Fibroblast of skin of back (primary cell): ENCODE data around the gene TTLL12.
A peak's percentile ranks its signal among the peaks of the same experiment; 100 is the strongest.
"Not testable (repeated sequence)": the region's sequence is repeated elsewhere in the genome, so short reads cannot be mapped to it uniquely, and the experiment has no call there.

Source experiments
- DNase-seq: peaks from one replicate; pipeline ENCODE4 v3.0.0-alpha.2; 2013

Gene TTLL12

DNA sequence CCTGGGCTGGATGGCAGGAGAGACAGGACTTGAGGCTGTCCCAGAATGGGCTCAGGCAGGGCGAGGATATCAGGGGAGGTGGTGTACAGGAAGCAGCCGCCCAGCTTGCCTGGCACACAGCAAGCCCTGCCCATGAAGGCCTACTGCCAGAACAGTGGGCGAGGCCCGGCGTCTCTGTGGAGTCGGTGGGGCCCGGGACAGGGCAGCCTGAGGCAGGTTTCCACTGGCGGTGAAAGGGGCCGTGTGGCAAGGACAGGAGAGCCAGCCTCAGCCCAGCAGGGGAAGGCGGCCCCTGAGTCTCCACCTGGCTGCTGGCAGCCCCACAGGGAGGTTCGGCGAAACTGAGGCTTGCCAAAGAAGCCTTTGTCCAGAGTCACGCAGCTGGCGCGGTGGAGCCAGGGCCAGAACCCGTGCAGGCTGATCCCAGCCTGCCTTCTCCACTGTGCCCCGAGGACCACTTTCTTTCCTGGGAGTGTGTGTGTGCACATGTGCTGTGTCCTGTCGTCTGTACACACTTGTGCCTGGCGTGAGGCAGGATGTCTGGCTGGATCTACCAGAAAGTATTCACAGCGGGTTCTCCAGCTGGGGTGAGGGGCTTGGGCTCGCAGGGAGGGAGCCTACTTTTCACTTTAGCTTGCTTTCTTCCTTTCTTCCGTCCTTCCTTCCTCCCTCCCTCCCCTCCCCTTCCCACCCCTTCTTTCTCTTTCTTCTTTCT lies 34.4 kb downstream of the TTLL12 start:
- peak; percentile 61 for DNase-seq

DNA sequence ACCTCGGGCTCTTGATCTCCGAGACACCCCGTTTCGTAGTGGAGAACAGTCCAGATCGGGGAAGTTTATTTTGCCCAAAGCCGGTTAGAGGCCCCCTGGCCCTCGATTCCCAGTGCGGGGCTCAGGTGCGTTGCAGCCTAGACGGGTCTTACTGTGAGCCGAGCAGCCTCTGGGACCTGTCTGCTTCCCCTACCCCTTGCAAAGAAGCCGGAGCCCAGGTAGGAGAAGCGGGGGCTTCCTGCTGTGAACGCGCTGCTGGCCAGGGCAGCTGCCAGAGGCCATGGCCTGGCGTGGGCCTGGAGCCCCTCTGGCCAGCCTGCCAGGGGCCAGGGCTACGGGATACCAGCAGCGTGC lies 35.0 kb downstream of the TTLL12 start:
- DNase-seq: no peak

DNA sequence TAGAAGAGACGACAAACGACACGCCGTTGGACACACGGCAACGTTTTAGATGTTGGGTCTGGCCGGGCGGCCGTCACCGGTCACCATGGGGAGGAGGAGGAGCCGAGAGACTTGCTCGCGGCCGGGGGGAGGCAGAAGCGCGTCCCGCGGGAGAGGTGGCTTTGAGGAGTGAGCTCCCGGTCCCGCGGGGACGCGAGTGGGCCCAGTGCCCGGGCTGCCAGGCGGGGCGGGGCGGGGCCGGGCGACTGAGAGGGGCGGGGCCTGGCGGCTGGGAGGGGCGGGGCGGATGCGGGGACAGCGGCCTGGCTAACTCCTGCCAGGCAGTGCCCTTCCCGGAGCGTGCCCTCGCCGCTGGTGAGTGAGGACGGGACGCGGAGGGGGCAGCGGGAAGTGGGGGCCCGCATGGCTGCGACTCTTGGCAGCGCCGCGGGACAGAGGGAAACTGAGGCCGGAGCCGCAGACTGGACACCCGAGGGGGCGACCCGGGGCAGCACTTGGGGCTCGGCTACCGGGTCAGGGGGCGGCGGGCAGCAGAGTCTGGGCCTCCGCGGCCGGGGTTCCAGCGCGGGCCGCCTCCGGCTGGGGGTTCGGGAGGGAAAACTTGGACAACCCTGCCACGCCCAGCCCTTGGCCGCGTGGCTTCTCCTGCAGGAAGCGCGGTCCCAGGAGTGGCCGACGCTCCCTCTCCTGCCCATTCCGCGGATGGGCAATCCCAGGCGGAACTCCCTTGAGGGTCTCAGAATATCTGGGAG lies 35.5 kb downstream of the TTLL12 start, which contains the start of gene TSPO:
Gene TSPO (plus strand): TSS at position 309 of the 752 bp plus-strand sequence. CDS start 7,680 bp downstream, outside the sequence.
- peak; percentile 70 for DNase-seq

DNA sequence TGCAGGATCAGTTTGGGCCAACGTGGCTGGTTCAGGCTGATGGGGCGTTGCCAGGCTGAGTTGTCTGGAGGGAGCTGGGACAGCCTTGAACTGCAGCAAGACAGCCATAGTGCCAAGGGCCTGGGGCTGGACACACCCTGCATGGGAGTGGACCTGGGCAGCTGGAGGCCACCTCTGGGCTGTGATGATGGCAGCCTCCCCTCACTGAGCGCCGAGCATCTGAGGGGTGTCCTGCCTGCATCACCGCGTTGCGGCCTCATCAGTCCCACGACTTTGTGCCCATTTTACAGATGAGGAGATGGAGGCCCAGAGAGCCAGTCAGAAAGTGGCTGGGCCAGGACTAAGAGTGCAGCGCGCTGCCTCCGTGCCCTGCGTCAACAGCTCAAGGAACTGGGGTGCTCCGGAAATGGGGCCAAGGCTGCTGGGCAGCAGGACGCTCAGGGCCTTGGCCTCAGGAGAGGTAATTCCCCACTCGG lies 36.2 kb downstream of the TTLL12 start:
- DNase-seq: no peak

DNA sequence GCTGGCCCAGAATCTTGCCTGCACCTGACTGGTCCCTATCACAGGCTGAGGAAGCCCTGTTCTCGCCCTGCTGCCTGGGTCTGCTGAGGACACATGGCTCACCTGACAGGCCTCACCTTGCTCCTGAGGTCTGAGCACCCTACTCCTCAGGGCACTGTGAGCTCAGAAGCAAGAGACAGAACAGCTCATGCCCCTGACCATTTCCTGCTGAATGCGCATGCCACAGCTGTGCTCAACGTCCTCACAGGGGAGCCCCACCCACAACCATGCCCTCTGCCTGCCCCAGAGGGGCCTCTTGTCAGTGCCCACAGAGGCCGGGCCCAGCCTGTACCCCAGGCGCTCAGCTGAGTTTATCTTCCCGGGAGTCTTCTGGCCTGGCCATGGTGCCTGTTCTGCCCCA lies 38.4 kb downstream of the TTLL12 start:
- no peak for DNase-seq

DNA sequence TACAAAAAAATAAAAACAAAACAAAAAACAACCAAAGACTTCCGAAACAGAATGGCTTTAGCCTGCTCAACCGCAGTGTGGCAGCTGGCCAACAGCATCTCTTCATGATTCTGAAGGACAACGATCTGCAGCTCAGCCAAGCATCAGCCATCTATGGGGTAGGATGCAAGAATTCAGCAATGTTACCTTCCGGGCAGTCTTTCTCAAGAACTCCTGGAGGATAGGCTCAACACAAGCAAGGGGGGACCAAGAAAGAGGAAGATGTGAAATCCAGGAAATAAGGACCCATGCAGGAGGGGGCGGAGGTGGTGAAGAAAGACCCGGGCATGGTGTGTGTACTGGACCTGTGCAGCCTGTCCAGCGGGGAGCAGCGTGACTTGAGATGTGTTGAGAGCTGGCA lies 39.1 kb downstream of the TTLL12 start:
- DNase-seq: no peak

DNA sequence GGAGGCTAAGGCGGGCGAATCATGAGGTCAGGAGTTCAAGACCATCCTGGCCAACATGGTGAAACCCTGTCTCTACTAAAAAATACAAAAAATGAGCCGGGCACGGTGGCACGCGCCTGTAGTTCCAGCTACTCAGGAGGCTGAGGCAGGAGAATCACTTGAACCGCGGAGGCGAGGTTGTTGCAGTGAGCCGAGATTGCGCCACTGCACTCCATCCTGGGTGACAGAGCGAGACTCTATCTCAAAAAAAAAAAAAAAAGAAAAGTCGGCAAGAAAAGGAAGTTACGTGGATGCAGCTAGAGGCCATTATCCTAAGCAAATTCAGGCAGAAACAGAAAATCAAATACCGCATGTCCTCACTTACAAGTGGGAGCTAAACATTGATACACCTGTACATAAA lies 40.6 kb downstream of the TTLL12 start:
- not testable (repeated sequence) for DNase-seq

DNA sequence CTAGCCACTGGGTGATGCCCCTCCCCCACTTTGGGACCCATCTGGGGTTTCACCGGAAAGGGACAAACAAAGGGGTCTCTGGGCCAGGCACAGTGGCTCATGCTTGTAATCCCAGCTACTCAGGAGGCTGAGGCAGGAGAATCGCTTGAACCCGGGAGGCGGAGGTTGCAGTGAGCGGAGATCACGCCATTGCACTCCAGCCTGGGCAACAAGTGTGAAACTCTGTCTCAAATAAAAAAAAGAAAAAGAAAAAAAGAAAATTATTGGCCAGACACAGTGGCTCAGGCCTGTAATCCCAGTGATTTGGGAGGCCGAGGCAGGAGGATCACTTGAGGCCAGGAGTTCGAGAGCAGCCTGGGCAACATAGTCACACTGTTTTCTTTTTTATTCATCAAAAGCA lies 41.6 kb downstream of the TTLL12 start:
- DNase-seq: not testable (repeated sequence)

DNA sequence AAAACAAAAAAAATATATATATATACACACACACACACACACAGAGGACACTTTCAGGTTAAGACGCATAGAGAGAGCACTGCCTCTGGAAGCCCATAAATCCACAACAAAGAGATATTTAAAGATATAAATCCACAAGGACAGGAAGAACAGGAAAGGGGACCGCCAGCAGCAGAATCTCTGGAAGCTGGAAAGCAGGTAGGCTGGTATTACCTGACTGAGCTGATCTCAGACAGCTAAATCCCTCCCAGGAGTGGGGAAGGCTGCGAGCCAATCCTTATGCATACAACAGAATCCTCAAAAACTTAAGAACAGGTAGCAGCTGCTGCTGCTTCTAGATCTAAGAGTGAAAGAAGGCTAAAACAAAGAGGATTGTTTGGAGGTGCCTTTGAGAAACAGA lies 42.0 kb downstream of the TTLL12 start:
- no peak for DNase-seq

DNA sequence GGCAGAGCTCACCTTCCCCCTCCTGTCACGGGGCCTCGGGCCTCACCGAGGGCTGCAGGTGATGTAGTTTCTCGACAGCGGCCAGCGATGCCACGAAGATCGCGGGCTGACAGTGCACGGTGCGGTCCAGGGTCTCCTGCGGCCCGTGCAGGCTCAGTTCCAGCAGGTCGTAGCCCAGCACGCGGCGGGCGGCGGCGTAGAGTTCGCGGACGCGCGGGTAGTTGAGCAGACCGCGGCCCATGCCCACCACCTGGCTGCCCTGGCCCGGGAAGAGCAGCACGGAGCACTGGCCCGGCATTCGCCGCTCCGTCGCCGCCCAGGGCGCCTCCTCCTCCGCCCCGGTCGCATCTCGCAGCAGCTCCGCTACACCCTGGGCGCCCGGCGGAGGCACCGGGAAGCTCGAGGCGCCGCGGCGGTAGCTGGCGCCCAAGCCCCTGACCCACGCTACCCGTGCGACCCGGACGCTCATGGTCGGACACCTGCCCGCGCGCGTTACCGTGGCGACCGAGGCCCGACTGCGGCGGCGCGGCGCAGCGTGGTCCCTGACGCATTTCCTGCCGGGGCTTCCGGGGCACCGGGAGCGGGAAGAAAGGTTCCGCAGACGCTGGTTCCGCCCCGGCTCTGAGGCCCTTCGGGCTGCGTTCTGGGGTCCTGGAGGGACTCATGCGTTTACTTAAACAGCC lies 43.9 kb downstream of the TTLL12 start, which contains the start of gene MCAT:
Gene MCAT (minus strand): TSS at position 519 of the 683 bp plus-strand sequence. CDS start 50 bp downstream, at position 469.
- peak; percentile 79 for DNase-seq

DNA sequence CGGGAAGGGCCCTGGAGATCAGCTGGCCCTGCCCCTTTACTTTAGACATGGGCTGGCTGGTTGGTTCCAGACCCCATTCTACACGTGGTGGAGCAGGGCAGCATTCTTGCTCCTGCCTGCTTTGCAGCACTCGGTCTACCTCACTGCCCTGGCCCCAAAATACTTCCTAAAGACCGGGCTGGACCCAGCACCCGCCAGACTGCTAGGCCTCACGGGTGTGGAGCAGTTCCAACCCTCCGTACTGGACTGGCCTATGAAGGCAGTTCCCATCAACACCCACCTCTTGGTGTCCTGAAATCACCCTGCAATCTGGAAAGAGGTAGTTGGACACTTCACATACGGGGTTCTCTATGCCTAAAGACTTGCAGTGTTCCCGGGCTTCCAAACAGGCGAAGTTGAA lies 50.1 kb downstream of the TTLL12 start:
- no peak for DNase-seq

DNA sequence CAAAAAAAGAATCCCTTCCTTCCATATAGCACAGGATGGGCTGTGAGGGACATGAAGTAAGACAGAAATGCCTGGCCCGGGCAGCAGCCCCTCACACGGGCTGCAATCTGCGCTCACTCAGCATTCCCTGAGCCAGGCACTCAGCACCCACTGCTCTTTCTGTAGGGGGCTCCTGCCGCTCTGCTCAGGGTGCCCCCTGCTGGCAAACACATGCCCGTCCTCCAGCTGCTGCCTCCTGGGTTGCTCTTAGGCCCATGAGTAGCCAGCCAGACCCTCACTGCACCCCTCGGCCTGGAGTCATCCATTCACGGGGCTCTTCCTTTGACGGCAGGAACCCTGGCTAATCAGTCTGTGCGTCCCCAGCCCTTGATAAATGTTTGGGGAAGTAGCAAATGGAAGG lies 50.7 kb downstream of the TTLL12 start:
- DNase-seq: peak; percentile 32

DNA sequence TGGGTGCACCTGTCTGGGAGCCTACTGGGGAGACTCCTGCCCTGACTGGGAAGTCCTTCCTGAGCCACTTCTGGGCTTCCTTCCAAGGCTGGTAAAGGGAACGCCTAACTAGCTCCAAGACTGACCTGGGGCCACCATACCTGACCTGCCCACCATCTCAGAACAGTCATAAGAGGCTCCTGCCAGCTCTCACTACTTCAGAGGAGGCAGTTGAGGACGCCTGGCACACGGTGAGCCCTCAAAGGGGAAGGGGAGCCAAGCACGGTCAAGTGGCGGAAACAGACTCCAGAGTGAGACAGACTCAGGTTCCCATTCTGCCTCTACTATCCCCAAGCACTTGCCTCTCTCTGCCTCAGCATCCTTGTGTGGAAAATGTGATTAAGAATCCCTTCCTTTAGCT lies 51.4 kb downstream of the TTLL12 start:
- no peak for DNase-seq

DNA sequence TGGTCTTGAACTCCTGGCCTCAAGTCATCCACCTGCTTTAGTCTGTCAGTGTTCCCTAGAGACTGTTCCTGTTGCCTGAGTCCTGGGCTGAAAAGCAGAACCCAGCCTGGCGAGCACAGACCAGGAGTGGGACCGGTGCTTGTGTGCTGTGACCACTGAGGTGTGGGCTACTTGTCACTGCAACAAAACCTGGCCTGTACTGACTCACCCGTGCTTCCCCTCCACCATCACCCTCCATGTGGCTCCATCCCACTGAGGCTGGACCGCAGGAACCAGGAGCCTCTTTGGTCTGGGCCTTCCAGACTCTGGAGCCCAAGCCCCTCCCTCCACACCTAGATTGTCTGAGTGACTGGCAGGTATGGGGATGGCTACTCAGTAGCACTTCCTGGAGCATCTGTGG lies 52.4 kb downstream of the TTLL12 start:
- no peak for DNase-seq

DNA sequence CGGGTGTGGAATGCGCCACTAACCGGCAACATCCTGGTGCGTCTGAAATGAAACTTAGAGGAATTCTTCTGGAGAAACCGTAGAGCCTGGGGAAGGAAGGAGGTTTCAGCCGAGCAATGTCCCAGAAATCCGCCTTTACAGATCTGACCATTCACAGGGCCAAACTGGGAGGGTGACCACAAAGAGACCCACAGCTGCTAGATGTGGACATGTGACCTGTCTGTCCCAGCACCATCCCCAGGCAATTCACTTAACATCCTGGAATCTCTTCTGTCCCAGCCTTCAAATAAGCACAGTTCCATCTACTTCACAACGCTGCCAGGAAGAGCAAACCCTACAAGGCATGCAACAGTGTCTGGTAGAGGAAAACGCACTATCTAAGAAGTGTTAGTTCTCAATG lies 53.5 kb downstream of the TTLL12 start:
- DNase-seq: no peak

DNA sequence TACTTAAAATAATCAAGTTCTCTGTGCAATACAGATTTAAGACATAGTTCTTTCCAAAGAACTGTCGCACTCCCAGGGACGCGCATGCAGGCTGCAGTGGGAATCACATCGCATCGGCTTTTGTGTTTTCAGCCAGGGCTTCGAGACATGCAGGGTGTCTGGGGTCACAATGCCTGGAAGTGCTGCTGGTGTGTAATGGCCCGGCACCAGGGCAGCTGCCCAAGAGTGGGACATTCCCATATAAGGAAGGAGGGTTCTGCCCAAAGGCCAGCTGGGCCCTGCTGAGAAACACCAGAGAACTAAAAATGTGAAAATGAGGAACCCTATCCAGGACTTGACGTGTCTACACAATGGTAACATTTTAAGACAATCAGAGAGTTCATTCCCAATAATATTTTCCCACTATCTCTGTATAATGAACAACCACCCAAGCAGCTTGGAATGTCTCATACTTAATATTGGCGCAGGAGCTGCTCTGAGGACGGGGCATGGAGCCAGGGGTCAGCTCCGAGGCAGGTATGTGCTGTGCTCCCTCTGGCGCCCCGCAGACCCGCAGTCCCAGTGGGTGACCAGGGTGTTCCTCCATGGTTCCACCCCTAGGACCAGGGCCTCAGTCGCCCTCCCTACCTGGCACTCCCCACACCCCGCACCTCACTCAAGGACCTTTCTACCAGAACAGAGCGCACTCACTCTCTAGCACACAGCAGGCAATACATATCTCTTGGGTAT lies 55.0 kb downstream of the TTLL12 start:
- no peak for DNase-seq

DNA sequence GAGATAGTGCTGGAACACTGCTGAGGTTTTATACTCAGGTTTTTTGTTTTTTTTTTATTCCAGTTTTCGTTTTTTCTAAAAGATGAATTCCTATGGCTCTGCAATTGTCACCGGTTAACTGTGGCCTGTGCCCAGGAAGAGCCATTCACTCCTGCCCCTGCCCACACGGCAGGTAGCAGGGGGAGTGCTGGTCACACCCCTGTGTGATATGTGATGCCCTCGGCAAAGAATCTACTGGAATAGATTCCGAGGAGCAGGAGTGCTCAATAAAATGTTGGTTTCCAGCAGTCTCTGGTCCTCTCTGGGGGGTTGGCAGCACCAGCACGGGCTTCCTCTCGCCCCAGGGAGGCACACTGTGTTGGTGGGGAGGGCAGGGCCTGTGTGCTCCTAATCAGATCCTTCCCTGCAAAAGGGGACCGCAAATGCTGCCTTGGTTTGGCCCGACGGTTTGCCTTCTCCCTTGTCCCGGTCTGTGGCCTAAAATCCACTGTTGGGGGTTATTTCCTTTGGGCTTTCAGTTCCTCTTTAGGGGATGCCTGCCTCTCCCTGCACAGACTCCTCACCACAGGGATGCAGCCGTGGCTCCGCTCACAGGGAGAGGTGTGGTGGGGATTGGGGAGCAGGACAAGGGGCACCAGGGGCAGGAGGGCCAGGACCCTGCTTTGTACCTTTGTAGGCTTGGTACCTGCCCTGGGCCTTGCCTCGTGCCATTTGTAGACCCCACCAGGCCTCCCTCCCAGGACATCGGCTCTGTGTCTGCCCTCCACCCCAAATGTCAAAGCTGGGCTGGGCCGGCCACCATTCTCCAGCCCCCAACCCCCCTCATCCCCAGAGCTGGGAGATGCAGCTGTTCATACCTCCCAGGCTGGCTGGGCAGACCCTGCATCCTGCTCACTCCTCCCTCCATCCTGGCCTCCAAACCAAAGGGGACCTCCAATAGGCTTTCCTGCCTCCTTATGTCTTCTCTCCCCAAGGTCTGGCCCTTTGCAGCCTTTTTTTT lies 57.2 kb downstream of the TTLL12 start:
- DNase-seq: no peak

DNA sequence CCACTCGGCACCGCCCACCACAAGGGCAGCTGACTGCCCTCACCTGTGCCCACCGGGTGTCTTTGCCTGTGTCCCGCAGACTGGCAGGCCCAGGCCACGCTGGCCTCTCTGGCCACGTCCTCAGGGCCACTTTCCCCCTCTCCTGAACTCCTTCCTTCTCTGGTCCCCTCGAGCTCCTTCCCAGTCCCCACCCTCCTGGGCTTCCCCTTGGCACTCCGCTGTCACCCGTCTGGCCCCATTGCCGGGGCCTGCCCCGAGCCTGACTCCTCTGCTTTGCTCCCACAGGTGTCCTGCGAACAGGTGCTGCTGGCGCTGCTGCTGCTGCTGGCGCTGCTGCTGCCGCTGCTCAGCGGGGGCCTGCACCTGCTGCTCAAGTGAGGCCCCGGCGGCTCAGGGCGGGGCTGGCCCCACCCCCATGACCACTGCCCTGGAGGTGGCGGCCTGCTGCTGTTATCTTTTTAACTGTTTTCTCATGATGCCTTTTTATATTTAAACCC lies 58.0 kb downstream of the TTLL12 start:
- DNase-seq: no peak

DNA sequence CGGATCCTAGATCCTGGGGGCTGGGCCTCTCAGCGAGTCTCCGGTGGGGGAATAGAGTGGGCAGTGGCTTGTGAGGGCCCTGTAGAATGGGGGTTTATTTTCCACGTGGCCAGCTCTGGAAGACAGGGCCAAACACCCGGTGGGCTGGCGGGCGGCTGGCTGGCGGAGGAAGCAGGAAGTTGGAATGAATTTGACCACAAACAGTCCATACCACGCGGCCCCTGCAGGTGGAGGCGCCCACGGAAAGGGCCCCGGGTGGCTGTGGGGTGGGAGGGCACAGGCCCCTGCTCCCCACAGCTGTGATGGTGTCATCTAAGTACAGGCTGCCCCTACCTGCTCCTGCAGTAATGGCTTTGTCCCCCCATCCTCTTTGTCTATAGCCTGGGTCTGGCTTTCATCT lies 58.8 kb downstream of the TTLL12 start:
- no peak for DNase-seq

DNA sequence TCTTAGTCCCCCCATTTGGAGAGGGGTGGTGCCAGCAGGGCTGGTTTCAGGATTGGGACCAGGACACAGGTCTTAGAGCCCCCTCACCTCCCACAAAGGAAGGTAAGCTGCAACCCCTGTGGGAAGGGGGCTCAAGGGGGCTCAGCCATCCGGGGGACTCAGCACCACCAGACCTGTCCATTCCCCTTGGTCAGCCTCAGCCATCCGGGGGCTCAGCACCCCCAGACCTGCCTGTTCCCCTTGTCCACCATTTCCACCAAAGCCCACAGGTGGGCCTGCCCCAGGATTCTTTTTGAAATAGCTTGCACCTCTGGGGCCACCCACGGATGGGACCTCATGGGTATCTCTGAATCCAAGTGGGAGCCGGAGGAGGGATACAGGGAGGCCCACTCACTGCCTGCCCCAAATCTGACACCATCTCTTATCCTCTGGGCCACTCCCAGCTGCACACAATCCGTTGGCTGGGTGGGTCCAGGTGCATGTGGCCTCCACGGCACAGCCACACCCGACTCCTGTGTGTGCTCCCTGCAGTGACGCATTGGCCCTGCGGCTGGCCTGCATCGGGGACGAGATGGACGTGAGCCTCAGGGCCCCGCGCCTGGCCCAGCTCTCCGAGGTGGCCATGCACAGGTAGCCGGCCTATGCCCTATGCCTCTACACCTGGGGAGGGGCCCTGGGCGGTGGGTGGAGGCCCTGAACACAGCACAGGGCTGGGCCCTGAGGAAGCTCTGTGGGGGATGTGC lies 59.6 kb downstream of the TTLL12 start:
- DNase-seq: no peak
